K562 (cell line): ENCODE data around the gene PLCL1. TPM values are rescaled to one million over a fixed set of nuclear protein-coding genes. Genes with fewer than 3 reads are reported as not detected.

ENCODE experiments used
- ATAC-seq: fragments of 200-7000 bp; cut with Tn5 transposase; 3 replicates; pipeline ENCODE4 v1.9.1; 2020; ENCODE audit warnings: moderate library complexity
- BruUV-seq: library from RNA; stranded (reverse); fragments of 400-500 nt; replicated peaks from 2 replicates; lab custom pipeline; 2021; lab: Mats Ljungman, UMichigan
- CTCF ChIA-PET: fragments of 300-600 bp; formaldehyde crosslinking; extraction: SDS; loops from one replicate; lab custom pipeline; 2021; ENCODE audit warnings: low intra/inter-chr PET ratio; lab: Yijun Ruan, JAX
- POLR2A ChIA-PET: fragments of 300-600, 350-650 bp; sonication (Branson Sonifier 250); formaldehyde crosslinking; extraction: SDS; loops from one replicate; lab custom pipeline; 2021; ENCODE audit warnings: antibody characterized with exemption, inconsistent platforms; lab: Yijun Ruan, JAX
- DNase-seq, 4 experiments: peaks; one replicate each; pipeline versions ENCODE4 v3.0.0 to v3.0.0-alpha.2; 2011 to 2018; ENCODE audit warnings: low spot score in 3 of 4, mixed read lengths in 3 of 4; ENCODE audit errors: extremely low read depth in 1 of 4
- FAIRE-seq: peaks from 2 replicates; lab custom pipeline; 2011; peaks lifted over from hg19 to GRCh38; lab: Jason Lieb, UNC
- H2AFZ ChIP-seq: 2 replicates; pipeline ENCODE4 v1.6.0; 2011; ENCODE audit warnings: low read depth, low read length, control low read depth, inconsistent platforms
- H3K27ac ChIP-seq: fragments of 200-600 bp; 3 replicates; pipeline ENCODE4 v1.8.0; 2011; ENCODE audit warnings: low read depth, mild to moderate bottlenecking, control low read depth, inconsistent platforms, low read length, moderate library complexity, mixed read lengths; ENCODE audit errors: extremely low read depth
- H3K27me3 ChIP-seq, 2 experiments: fragments of 300-600 bp in 1 of 2; 2 replicates in 1 of 2; 3 replicates in 1 of 2; pipeline versions ENCODE4 v1.6.0 to v1.8.0; 2011; ENCODE audit warnings: inconsistent platforms in 2 of 2, low read length in 2 of 2, mild to moderate bottlenecking in 1 of 2, mixed read lengths in 1 of 2, moderate library complexity in 1 of 2; ENCODE audit not compliant: control insufficient read depth in 2 of 2, insufficient read depth in 2 of 2
- H3K36me3 ChIP-seq: fragments of 300-600 bp; 3 replicates; pipeline ENCODE4 v1.8.0; 2011; ENCODE audit warnings: mild to moderate bottlenecking, low read length, inconsistent platforms; ENCODE audit not compliant: control insufficient read depth, insufficient read depth
- H3K4me1 ChIP-seq, 2 experiments: fragments of 200-600 bp in 1 of 2; replicated peaks in 1 of 2; 2 replicates in 1 of 2; 3 replicates in 1 of 2; pipeline versions ENCODE4 v1.5.1 to v1.8.0; 2011; ENCODE audit warnings: inconsistent platforms in 2 of 2, low read length in 2 of 2, mild to moderate bottlenecking in 1 of 2, mixed read lengths in 1 of 2, moderate library complexity in 1 of 2; ENCODE audit not compliant: control insufficient read depth in 2 of 2, insufficient read depth in 2 of 2
- H3K4me2 ChIP-seq: 2 replicates; pipeline ENCODE4 v1.6.1; 2011; ENCODE audit warnings: low read length, control low read depth, inconsistent platforms, mixed read lengths; ENCODE audit not compliant: insufficient read depth
- H3K4me3 ChIP-seq: fragments of 200-600 bp; sonication (generic), shearing (Covaris generic); 2 replicates; pipeline ENCODE4 v1.5.1; 2016; ENCODE audit warnings: control low read depth, inconsistent platforms
- H3K79me2 ChIP-seq: fragments of 200-600 bp; 3 replicates; pipeline ENCODE4 v1.8.0; 2011; ENCODE audit warnings: low read length, inconsistent platforms; ENCODE audit not compliant: control insufficient read depth, insufficient read depth
- H3K9ac ChIP-seq, 2 experiments: 2 replicates each; pipeline versions ENCODE4 v1.6.0 to v1.6.1; 2011; ENCODE audit warnings: low read depth in 2 of 2, low read length in 2 of 2, control low read depth in 1 of 2, inconsistent platforms in 1 of 2, mild to moderate bottlenecking in 1 of 2, mixed read lengths in 1 of 2; ENCODE audit not compliant: insufficient read depth in 1 of 2
- H3K9me1 ChIP-seq: one replicate; pipeline ENCODE4 v1.6.0; 2011; ENCODE audit warnings: inconsistent platforms, mild to moderate bottlenecking, low read length, moderate library complexity; ENCODE audit not compliant: control insufficient read depth, insufficient read depth
- H3K9me3 ChIP-seq: replicated peaks from 2 replicates; pipeline ENCODE4 v1.5.1; 2011; ENCODE audit warnings: low read depth, low read length, inconsistent platforms; ENCODE audit not compliant: control insufficient read depth, insufficient read depth
- H4K20me1 ChIP-seq: replicated peaks from 2 replicates; pipeline ENCODE4 v1.6.1; 2011; ENCODE audit warnings: low read length, inconsistent platforms, mixed read lengths; ENCODE audit not compliant: control insufficient read depth, insufficient read depth
- ATF7 ChIP-seq: fragments of 450-650 bp; IDR thresholded peaks from 2 replicates; pipeline ENCODE4 v1.7.1; 2014; ENCODE audit warnings: mild to moderate bottlenecking, moderate library complexity
- GTF2F1 ChIP-seq: IDR thresholded peaks from 2 replicates; pipeline ENCODE4 v1.6.1; 2011; ENCODE audit warnings: low read depth, low read length, improper control_type of control experiment
- HOXB6 ChIP-seq: fragments of 250-450 bp; sonication (Bioruptor Pico); IDR thresholded peaks from 2 replicates; pipeline ENCODE4 v1.5.1; 2022; ENCODE audit warnings: mild to moderate bottlenecking, borderline replicate concordance
- NFE2 ChIP-seq: IDR thresholded peaks from 2 replicates; pipeline ENCODE4 v1.6.1; 2014; ENCODE audit warnings: antibody characterized with exemption, low read depth
- PCBP1 ChIP-seq: fragments of 200-400 bp; formaldehyde crosslinking; IDR thresholded peaks from 2 replicates; pipeline ENCODE4 v1.6.1; 2018; ENCODE audit warnings: mild to moderate bottlenecking, low read depth, low read length; ENCODE audit not compliant: poor library complexity, severe bottlenecking
- POU5F1 ChIP-seq: fragments of 150-350 bp; IDR thresholded peaks from 2 replicates; pipeline ENCODE4 v1.6.1; 2014; ENCODE audit warnings: borderline replicate concordance, low read length, low read depth, mild to moderate bottlenecking; ENCODE audit not compliant: partially characterized antibody
- ZNF24 ChIP-seq: fragments of 450-650 bp; IDR thresholded peaks from 2 replicates; pipeline ENCODE4 v1.6.1; 2016
- ZNF76 ChIP-seq: fragments of 250-450 bp; sonication (Bioruptor Pico); IDR thresholded peaks from 2 replicates; pipeline ENCODE4 v1.4.0; 2020; ENCODE audit warnings: mild to moderate bottlenecking, moderate library complexity, borderline replicate concordance
- ZNF764 ChIP-seq: fragments of 250-450 bp; sonication (Bioruptor Pico); IDR thresholded peaks from 2 replicates; pipeline ENCODE4 v1.4.0; 2020; ENCODE audit warnings: low read depth, mild to moderate bottlenecking, moderate library complexity
- WGBS: fragments of 100-300 bp; shearing (Covaris generic); methylation state at CpG from one replicate; pipeline ENCODE4 v1.1.6; 2016; ENCODE audit warnings: low coverage, mixed read lengths; ENCODE audit not compliant: insufficient coverage; ENCODE audit errors: missing lambda C conversion rate; 5-methylcytosine and 5-hydroxymethylcytosine counted together
- in situ Hi-C: fragments of 300-500 bp; cut with MboI; formaldehyde crosslinking; loops from 4 replicates; pipeline ENCODE4 v1.15.0; 2018; ENCODE audit warnings: inconsistent platforms, mixed read lengths
- intact Hi-C: fragments of 100-400 bp; cut with micrococcal nuclease; formaldehyde crosslinking; loops from 2 replicates; pipeline ENCODE4 v1.14.2; 2022
- polyA plus RNA-seq, 8 experiments: library from polyadenylated mRNA; depleted of rRNA in 4 of 8; stranded (reverse) in 5 of 8; unstranded in 3 of 8; fragments of >200 nt; fragmentation: Nextera tagmentation in 2 of 8; fragmentation: Illumina TruSeq in 1 of 8; extraction: Ambion mirVana in 2 of 8; extraction: Trizol in 1 of 8; gene quantifications; 2 replicates each; pipeline versions ENCODE4 v1.2.1 to v1.2.3, GENCODE V29; 2011 to 2014; ENCODE audit warnings: inconsistent platforms in 1 of 8, missing spikeins in 1 of 8
- total RNA-seq, 7 experiments: library from RNA; depleted of rRNA in 6 of 7; stranded (reverse); fragments of >200 nt in 6 of 7; fragmentation: Illumina TruSeq in 2 of 7; extraction: Trizol in 2 of 7; gene quantifications; 2 replicates each; pipeline versions ENCODE4 v1.2.1 to v1.2.3, GENCODE V29; 2011 to 2021; ENCODE audit warnings: low replicate concordance in 1 of 7
- TF ChIP-seq, protein P1 (sequence below): sonication (generic); formaldehyde crosslinking; IDR thresholded peaks from 2 replicates; pipeline ENCODE4 v1.8.0; 2022; ENCODE audit warnings: mild to moderate bottlenecking, missing genetic modification reagents, borderline replicate concordance
- TF ChIP-seq, protein P2 (sequence below), 2 experiments: fragments of 200-800 bp in 1 of 2; sonication (Bioruptor generic) in 1 of 2; sonication (generic) in 1 of 2; formaldehyde crosslinking in 1 of 2; IDR thresholded peaks in 1 of 2; conservative IDR thresholded peaks in 1 of 2; 2 replicates each; pipeline versions ENCODE4 v1.5.0 to v1.6.1; 2016 to 2020; ENCODE audit warnings: missing compliant biosample characterization in 1 of 2, missing genetic modification characterization in 1 of 2, missing genetic modification reagents in 1 of 2
- TF ChIP-seq, protein P3 (sequence below), 2 experiments: fragments of 450-650 bp; IDR thresholded peaks; 2 replicates each; pipeline ENCODE4 v1.6.1; 2016

The PLCL1 gene
- total and polyA plus RNA-seq, 9 of the 15 experiments (the other 6 are each of a cell fraction or from before 2014, with no cell fraction given): 2.0 to 17.7 (median 8.6) TPM

DNA sequence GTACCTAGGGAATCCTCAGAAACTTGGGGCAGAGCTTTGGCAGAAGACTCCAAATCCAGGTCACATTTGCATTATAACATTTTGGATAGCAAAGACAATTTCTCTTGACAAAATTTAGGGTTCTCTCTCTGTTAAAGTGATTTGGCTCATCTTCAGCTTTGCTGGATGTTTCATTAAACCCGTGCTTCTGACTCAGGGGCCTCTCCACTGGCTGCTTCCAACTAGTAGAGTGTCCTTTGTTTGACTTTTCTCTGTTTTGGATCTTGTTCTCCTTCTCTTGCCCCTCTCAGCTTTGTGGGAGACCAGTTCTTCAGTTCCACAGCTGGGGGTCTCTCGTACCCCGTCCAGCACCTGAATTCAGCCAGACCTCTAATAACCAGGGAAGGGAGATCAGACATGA, 145.6 kb downstream of the PLCL1 start (continued):
- TF ChIP-seq, protein P1, sequence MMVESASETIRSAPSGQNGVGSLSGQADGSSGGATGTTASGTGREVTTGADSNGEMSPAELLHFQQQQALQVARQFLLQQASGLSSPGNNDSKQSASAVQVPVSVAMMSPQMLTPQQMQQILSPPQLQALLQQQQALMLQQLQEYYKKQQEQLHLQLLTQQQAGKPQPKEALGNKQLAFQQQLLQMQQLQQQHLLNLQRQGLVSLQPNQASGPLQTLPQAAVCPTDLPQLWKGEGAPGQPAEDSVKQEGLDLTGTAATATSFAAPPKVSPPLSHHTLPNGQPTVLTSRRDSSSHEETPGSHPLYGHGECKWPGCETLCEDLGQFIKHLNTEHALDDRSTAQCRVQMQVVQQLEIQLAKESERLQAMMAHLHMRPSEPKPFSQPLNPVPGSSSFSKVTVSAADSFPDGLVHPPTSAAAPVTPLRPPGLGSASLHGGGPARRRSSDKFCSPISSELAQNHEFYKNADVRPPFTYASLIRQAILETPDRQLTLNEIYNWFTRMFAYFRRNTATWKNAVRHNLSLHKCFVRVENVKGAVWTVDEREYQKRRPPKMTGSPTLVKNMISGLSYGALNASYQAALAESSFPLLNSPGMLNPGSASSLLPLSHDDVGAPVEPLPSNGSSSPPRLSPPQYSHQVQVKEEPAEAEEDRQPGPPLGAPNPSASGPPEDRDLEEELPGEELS: no peak
- no peak for TF ChIP-seq POU5F1
- TF ChIP-seq NFE2: no peak
- no peak for TF ChIP-seq ATF7
- no peak for TF ChIP-seq ZNF24
- no peak for TF ChIP-seq PCBP1

DNA sequence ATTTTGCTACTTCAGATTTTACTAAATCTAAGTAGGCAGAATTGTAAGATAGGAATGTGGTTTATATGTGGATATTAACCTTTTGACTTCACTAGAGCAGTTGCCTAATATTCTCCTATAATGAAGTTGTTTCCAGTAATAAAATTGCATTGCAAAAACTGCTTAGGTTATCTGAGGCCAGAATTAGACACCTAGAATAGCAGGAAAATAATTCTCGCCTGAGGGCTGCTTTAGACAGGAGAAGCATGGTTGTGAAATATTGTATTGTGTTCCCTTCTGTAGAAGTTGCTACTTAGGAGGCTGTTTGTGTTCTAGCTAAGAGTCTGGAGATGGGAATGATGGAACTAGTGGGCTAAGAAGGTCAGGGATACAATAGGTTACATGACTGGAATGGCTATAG, 146.3 kb downstream of the PLCL1 start:
- Histone ChIP-seq H3K27me3 (no peaks in the 10 kb centered on the region), H3K9ac (no peak overlapping the region), H3K27ac (no peak overlapping the region), H3K4me1 (peaks cover 0 to 20% of the 10 kb centered on the region in 2 experiments; a peak in 4 of 5 replicates), H4K20me1 (no peaks in the 10 kb centered on the region), H3K9me3 (no peaks in the 10 kb centered on the region), H3K4me3 (no peak overlapping the region), H3K4me2 (no peak overlapping the region), H3K36me3 (no peaks in the 10 kb centered on the region), H3K79me2 (peaks cover 81% of the 10 kb centered on the region), H3K9me1 (no peaks in the 10 kb centered on the region), H2AFZ (no peak overlapping the region)
- FAIRE-seq (no peak), ATAC-seq (no peak), DNase-seq (no peak)
- intact Hi-C loops: no loop called here
- POLR2A ChIA-PET: no interaction called here
- in situ Hi-C loops: no loop called here
- CTCF ChIA-PET: no interaction called here
- no TSS peak for BruUV-seq
- TF ChIP-seq, protein P2, sequence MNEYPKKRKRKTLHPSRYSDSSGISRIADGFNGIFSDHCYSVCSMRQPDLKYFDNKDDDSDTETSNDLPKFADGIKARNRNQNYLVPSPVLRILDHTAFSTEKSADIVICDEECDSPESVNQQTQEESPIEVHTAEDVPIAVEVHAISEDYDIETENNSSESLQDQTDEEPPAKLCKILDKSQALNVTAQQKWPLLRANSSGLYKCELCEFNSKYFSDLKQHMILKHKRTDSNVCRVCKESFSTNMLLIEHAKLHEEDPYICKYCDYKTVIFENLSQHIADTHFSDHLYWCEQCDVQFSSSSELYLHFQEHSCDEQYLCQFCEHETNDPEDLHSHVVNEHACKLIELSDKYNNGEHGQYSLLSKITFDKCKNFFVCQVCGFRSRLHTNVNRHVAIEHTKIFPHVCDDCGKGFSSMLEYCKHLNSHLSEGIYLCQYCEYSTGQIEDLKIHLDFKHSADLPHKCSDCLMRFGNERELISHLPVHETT (CRISPR knock-in tag; conservative IDR thresholded peaks at IDR 0.05 in 1 of 2, IDR thresholded peaks at IDR 0.05 in 1 of 2): no peak
- no peak for TF ChIP-seq HOXB6 (CRISPR knock-in tag)
- TF ChIP-seq, protein P3, sequence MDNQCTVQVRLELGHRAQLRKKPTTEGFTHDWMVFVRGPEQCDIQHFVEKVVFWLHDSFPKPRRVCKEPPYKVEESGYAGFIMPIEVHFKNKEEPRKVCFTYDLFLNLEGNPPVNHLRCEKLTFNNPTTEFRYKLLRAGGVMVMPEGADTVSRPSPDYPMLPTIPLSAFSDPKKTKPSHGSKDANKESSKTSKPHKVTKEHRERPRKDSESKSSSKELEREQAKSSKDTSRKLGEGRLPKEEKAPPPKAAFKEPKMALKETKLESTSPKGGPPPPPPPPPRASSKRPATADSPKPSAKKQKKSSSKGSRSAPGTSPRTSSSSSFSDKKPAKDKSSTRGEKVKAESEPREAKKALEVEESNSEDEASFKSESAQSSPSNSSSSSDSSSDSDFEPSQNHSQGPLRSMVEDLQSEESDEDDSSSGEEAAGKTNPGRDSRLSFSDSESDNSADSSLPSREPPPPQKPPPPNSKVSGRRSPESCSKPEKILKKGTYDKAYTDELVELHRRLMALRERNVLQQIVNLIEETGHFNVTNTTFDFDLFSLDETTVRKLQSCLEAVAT (IDR thresholded peaks at IDR 0.05): no peak
- TF ChIP-seq GTF2F1: no peak
- no peak for TF ChIP-seq ZNF764 (CRISPR knock-in tag)
- TF ChIP-seq ZNF76 (CRISPR knock-in tag): no peak
- 93% methylated on average over 1 of the region's 1 CpG for WGBS
